K562 (cell line): ENCODE measurements around the gene FBXO44. TPM values are rescaled to one million over a fixed set of nuclear protein-coding genes. Genes with fewer than 3 reads are reported as not detected.
A peak's percentile ranks its signal among the peaks of the same experiment; 100 is the strongest.

Experiments
- BRD9 ChIP-seq: fragments of 450-650 bp; IDR thresholded peaks from 2 replicates; pipeline ENCODE4 v1.6.1; 2018; ENCODE audit warnings: low read depth; ENCODE audit not compliant: partially characterized antibody
- BRF1 ChIP-seq: IDR thresholded peaks from 3 replicates; pipeline ENCODE4 v1.6.1; 2011; ENCODE audit warnings: borderline replicate concordance, mild to moderate bottlenecking; ENCODE audit not compliant: insufficient read length; ENCODE audit errors: extremely low read depth
- C11orf30 ChIP-seq: fragments of 450-650 bp; IDR thresholded peaks from 2 replicates; pipeline ENCODE4 v1.6.1; 2016; ENCODE audit warnings: low read depth, mild to moderate bottlenecking
- EWSR1 ChIP-seq: fragments of 450-650 bp; IDR thresholded peaks from 2 replicates; pipeline ENCODE4 v1.6.1; 2018; ENCODE audit warnings: borderline replicate concordance, mild to moderate bottlenecking, low read depth, moderate library complexity; ENCODE audit not compliant: partially characterized antibody
- FOSL1 ChIP-seq: fragments of 200-800 bp; sonication (Bioruptor generic); conservative IDR thresholded peaks from 2 replicates; pipeline ENCODE4 v1.6.1; 2016; ENCODE audit warnings: missing genetic modification characterization, missing compliant biosample characterization
- GABPB2 ChIP-seq: fragments of 250-450 bp; sonication (Bioruptor Pico); conservative IDR thresholded peaks from 2 replicates; pipeline ENCODE4 v1.5.1; 2021; ENCODE audit warnings: mild to moderate bottlenecking
- HCFC1 ChIP-seq: IDR thresholded peaks from 2 replicates; pipeline ENCODE4 v1.6.1; 2012; ENCODE audit warnings: low read depth, low read length, improper control_type of control experiment
- NFRKB ChIP-seq: fragments of 450-650 bp; IDR thresholded peaks from 2 replicates; pipeline ENCODE4 v1.6.1; 2016; ENCODE audit warnings: low read depth
- NR2C1 ChIP-seq, 2 experiments: fragments of 450-650 bp; IDR thresholded peaks; 2 replicates each; pipeline ENCODE4 v1.6.1; 2017; ENCODE audit warnings: mild to moderate bottlenecking in 2 of 2, antibody characterized with exemption in 1 of 2, inconsistent platforms in 1 of 2, missing compliant biosample characterization in 1 of 2, missing genetic modification characterization in 1 of 2
- PTTG1 ChIP-seq: fragments of 450-650 bp; IDR thresholded peaks from 2 replicates; pipeline ENCODE4 v1.6.1; 2016; ENCODE audit warnings: low read depth, mild to moderate bottlenecking, missing genetic modification characterization, missing compliant biosample characterization
- RBM22 ChIP-seq: fragments of 200-400 bp; formaldehyde crosslinking; IDR thresholded peaks from 2 replicates; pipeline ENCODE4 v1.6.1; 2018; ENCODE audit warnings: low read length, low read depth; ENCODE audit not compliant: poor library complexity, severe bottlenecking
- SREBF1 ChIP-seq: fragments of 150-350 bp; IDR thresholded peaks from 2 replicates; pipeline ENCODE4 v1.6.1; 2014; ENCODE audit warnings: antibody characterized with exemption, low read depth, low read length, borderline replicate concordance
- TSHZ1 ChIP-seq: fragments of 250-450 bp; sonication (Bioruptor Pico); IDR thresholded peaks from 2 replicates; pipeline ENCODE4 v1.4.0; 2020; ENCODE audit warnings: mild to moderate bottlenecking, moderate library complexity
- ZFP36 ChIP-seq: fragments of 150-350 bp; IDR thresholded peaks from 2 replicates; pipeline ENCODE4 v1.6.1; 2018; ENCODE audit warnings: low read length, low read depth; ENCODE audit not compliant: partially characterized antibody
- ZNF23 ChIP-seq: fragments of 250-450 bp; sonication (Bioruptor Pico); IDR thresholded peaks from 2 replicates; pipeline ENCODE4 v1.4.0; 2020; ENCODE audit warnings: mild to moderate bottlenecking
- polyA plus RNA-seq, 8 experiments: library from polyadenylated mRNA; depleted of rRNA in 4 of 8; stranded (reverse) in 5 of 8; unstranded in 3 of 8; fragments of >200 nt; fragmentation: Nextera tagmentation in 2 of 8; fragmentation: Illumina TruSeq in 1 of 8; extraction: Ambion mirVana in 2 of 8; extraction: Trizol in 1 of 8; gene quantifications; 2 replicates each; pipeline versions ENCODE4 v1.2.1 to v1.2.3, GENCODE V29; 2011 to 2014; ENCODE audit warnings: inconsistent platforms in 1 of 8, missing spikeins in 1 of 8
- total RNA-seq, 7 experiments: library from RNA; depleted of rRNA in 6 of 7; stranded (reverse); fragments of >200 nt in 6 of 7; fragmentation: Illumina TruSeq in 2 of 7; extraction: Trizol in 2 of 7; gene quantifications; 2 replicates each; pipeline versions ENCODE4 v1.2.1 to v1.2.3, GENCODE V29; 2011 to 2021; ENCODE audit warnings: low replicate concordance in 1 of 7
- TF ChIP-seq, protein P1 (sequence below): fragments of 250-450 bp; sonication (Bioruptor Pico); IDR thresholded peaks from 2 replicates; pipeline ENCODE4 v1.5.0; 2021
- TF ChIP-seq, protein P2 (sequence below): sonication (generic); formaldehyde crosslinking; IDR thresholded peaks from 2 replicates; pipeline ENCODE4 v1.8.0; 2022; ENCODE audit warnings: mild to moderate bottlenecking, missing genetic modification reagents
- TF ChIP-seq, protein P3 (sequence below): conservative IDR thresholded peaks from 2 replicates; pipeline ENCODE4 v1.6.1; 2011; ENCODE audit warnings: low read depth, mild to moderate bottlenecking, low read length; ENCODE audit not compliant: control insufficient read depth

Gene FBXO44
- total and polyA plus RNA-seq, 9 of the 15 experiments (the other 6 are each of a cell fraction or from before 2014, with no cell fraction given), result 0.69 to 20.9 (median 6.7) TPM

DNA sequence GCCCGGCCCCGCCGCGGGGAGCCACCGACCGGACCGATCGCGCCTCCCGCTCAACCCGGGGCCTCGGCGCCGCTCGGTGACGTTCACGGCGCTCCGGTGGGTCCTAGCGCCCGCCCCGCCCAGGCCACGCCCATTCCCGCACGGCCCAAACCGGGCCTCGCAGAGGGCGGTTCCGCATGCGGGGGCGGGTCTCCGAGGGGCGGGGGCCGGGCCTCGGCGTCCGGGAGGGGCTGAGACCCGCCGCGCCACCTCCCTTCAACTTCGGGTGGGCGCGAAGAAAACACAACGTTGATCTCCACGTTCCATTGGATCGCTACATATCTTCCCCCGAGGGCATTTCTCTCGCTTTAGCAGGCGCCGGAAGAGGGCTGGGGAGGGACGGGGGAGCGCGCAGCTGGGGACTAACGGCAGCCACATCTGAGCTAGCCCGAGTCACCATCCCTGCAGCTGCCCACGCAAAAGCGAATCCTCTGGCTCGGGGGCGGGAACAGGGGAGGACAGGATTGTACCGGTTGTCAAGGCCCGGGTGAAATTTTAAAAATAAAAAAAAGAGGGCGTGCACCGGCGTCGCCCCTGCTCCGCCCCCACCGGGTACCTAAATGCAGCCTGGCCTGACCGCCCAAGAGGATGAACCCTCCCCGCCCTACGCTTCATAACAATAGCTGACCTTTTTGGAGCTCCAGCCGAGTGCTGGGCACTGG, 26.5 kb downstream of the FBXO44 start, which contains the start of gene MAD2L2 (continued):
- TF ChIP-seq, protein P1, sequence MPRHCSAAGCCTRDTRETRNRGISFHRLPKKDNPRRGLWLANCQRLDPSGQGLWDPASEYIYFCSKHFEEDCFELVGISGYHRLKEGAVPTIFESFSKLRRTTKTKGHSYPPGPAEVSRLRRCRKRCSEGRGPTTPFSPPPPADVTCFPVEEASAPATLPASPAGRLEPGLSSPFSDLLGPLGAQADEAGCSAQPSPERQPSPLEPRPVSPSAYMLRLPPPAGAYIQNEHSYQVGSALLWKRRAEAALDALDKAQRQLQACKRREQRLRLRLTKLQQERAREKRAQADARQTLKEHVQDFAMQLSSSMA (CRISPR knock-in tag), result no peak
- TF ChIP-seq RBM22, result peak; percentile 56
- no peak for TF ChIP-seq TSHZ1 (CRISPR knock-in tag)
- TF ChIP-seq HCFC1, result peak; percentile 73
- TF ChIP-seq ZNF23, result no peak
- TF ChIP-seq, protein P2, sequence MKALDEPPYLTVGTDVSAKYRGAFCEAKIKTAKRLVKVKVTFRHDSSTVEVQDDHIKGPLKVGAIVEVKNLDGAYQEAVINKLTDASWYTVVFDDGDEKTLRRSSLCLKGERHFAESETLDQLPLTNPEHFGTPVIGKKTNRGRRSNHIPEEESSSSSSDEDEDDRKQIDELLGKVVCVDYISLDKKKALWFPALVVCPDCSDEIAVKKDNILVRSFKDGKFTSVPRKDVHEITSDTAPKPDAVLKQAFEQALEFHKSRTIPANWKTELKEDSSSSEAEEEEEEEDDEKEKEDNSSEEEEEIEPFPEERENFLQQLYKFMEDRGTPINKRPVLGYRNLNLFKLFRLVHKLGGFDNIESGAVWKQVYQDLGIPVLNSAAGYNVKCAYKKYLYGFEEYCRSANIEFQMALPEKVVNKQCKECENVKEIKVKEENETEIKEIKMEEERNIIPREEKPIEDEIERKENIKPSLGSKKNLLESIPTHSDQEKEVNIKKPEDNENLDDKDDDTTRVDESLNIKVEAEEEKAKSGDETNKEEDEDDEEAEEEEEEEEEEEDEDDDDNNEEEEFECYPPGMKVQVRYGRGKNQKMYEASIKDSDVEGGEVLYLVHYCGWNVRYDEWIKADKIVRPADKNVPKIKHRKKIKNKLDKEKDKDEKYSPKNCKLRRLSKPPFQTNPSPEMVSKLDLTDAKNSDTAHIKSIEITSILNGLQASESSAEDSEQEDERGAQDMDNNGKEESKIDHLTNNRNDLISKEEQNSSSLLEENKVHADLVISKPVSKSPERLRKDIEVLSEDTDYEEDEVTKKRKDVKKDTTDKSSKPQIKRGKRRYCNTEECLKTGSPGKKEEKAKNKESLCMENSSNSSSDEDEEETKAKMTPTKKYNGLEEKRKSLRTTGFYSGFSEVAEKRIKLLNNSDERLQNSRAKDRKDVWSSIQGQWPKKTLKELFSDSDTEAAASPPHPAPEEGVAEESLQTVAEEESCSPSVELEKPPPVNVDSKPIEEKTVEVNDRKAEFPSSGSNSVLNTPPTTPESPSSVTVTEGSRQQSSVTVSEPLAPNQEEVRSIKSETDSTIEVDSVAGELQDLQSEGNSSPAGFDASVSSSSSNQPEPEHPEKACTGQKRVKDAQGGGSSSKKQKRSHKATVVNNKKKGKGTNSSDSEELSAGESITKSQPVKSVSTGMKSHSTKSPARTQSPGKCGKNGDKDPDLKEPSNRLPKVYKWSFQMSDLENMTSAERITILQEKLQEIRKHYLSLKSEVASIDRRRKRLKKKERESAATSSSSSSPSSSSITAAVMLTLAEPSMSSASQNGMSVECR, result peak; percentile 67
- TF ChIP-seq NR2C1 (IDR thresholded peaks at IDR 0.05), result no peak
- TF ChIP-seq NR2C1 (tag; IDR thresholded peaks at IDR 0.05), result no peak
- TF ChIP-seq C11orf30, result peak; percentile 69
- TF ChIP-seq PTTG1 (tag), result no peak
- no peak for TF ChIP-seq NFRKB
- TF ChIP-seq, protein P3, sequence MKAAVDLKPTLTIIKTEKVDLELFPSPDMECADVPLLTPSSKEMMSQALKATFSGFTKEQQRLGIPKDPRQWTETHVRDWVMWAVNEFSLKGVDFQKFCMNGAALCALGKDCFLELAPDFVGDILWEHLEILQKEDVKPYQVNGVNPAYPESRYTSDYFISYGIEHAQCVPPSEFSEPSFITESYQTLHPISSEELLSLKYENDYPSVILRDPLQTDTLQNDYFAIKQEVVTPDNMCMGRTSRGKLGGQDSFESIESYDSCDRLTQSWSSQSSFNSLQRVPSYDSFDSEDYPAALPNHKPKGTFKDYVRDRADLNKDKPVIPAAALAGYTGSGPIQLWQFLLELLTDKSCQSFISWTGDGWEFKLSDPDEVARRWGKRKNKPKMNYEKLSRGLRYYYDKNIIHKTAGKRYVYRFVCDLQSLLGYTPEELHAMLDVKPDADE, result peak; percentile 88
- no peak for TF ChIP-seq BRD9
- peak; percentile 66 for TF ChIP-seq FOSL1
- no peak for TF ChIP-seq GABPB2 (CRISPR knock-in tag)
- TF ChIP-seq BRF1, result no peak
- TF ChIP-seq ZFP36, result no peak
- TF ChIP-seq EWSR1, result no peak
- no peak for TF ChIP-seq SREBF1
